GM19240 (cell line): Measurements from ENCODE around the gene PHIP.
"Not testable (repeated sequence)": the region's sequence is repeated elsewhere in the genome, so short reads cannot be mapped to it uniquely, and the experiment has no call there.

ENCODE experiments used
- DNase-seq: peaks from one replicate; pipeline ENCODE4 v3.0.0; 2011; ENCODE audit warnings: low spot score; ENCODE audit not compliant: insufficient read length

The PHIP gene

DNA sequence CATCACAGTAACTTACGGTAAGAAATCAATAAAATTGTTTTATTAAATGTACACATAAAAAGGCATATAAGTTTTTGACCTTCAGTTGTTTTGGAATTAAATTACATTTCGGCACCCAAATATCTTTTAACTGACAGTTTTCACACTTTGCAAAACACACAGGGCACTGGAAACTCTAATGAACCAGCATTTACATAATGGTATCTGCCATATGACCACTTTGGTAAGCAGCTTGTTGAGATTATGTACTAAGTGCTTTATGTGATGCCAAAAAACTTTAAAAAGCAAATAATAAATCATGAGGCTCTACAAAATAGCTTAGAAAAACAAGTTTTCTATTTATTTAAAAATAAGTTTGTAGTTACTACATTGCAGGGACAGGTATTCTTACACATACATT lies 142.5 kb downstream of the PHIP start:
- DNase-seq: no peak

GRCh38 chr6:78925317-78925716 lies 152.7 kb downstream of the PHIP start:
- DNase-seq: no peak

GRCh38 chr6:78921168-78921567 lies 156.9 kb downstream of the PHIP start:
- not testable (repeated sequence) for DNase-seq

DNA sequence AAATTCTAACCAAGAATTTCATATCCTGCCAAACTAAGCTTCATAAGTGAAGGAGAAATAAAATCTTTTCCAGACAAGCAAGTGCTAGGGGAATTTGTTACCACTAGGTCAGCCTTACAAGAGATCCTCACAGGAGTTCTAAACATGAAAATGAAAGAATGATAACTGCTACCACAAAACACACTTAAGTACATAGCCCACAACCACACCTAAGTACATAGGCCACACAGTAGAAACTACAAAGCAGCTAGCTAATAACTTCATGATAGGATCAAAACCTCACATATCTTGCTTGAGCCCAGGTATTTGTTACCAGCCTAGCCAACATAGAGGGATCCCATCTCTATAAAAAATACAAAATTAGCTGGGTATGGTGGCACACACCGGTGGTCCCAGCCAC lies 160.3 kb downstream of the PHIP start:
- no peak for DNase-seq

- DNase-seq: no peak
Observed at GRCh38 chr6:78916411-78916810, 161.6 kb downstream of the PHIP start.

- no peak for DNase-seq
Observed at GRCh38 chr6:78911218-78911940, 166.7 kb downstream of the PHIP start.

GRCh38 chr6:78910591-78911171 lies 167.4 kb downstream of the PHIP start:
- DNase-seq: peak; percentile 8

GRCh38 chr6:78910010-78910409 lies 168.0 kb downstream of the PHIP start:
- DNase-seq: no peak

- no peak for DNase-seq
Observed at GRCh38 chr6:78909391-78909790, 168.7 kb downstream of the PHIP start.

- no peak for DNase-seq
Observed at GRCh38 chr6:78908621-78909020, 169.4 kb downstream of the PHIP start.

GRCh38 chr6:78896227-78896626 lies 181.8 kb downstream of the PHIP start:
- DNase-seq: no peak

DNA sequence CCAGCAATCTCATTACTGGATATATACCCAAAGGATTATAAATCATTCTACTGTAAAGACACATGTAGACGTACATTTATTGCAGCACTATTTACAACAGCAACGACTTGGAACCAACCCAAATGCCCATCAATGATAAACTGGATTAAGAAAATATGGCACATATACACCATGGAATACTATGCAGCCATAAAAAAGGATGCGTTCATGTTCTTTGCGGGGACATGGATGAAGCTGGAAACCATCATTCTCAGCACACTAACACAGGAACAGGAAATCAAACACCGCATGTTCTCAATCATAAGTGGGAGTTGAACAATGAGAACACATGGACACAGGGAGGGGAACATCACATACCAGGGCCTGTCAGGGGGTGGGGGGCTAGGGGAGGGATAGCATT lies 188.2 kb downstream of the PHIP start:
- DNase-seq: not testable (repeated sequence)
